ENCODE results near the gene ADORA3.

ADORA3 gene

GRCh38 chr1:111488669-111489068 is 14.8 kb downstream of the ADORA3 start:
- H3K4me3 ChIP-seq (ENCODE audit: low read length), result no peak overlapping the region
- no peaks in the 10 kb centered on the region for H3K27me3 ChIP-seq (ENCODE audit: low read depth, low read length)
- TF ChIP-seq, protein P1, sequence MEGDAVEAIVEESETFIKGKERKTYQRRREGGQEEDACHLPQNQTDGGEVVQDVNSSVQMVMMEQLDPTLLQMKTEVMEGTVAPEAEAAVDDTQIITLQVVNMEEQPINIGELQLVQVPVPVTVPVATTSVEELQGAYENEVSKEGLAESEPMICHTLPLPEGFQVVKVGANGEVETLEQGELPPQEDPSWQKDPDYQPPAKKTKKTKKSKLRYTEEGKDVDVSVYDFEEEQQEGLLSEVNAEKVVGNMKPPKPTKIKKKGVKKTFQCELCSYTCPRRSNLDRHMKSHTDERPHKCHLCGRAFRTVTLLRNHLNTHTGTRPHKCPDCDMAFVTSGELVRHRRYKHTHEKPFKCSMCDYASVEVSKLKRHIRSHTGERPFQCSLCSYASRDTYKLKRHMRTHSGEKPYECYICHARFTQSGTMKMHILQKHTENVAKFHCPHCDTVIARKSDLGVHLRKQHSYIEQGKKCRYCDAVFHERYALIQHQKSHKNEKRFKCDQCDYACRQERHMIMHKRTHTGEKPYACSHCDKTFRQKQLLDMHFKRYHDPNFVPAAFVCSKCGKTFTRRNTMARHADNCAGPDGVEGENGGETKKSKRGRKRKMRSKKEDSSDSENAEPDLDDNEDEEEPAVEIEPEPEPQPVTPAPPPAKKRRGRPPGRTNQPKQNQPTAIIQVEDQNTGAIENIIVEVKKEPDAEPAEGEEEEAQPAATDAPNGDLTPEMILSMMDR (IDR thresholded peaks at IDR 0.05; ENCODE audit: low read depth, low read length), result no peak
- TF ChIP-seq EZH2phosphoT487 (IDR thresholded peaks at IDR 0.05; ENCODE audit: low read depth), result no peak
- H2AFZ ChIP-seq (ENCODE audit: low read depth, low read length), result no peak overlapping the region
- H3K27ac ChIP-seq (ENCODE audit: low read length), result no peak overlapping the region
- no peaks in the 10 kb centered on the region for H3K9me3 ChIP-seq (ENCODE audit: insufficient read depth, low read length)
- peaks cover 5% of the 10 kb centered on the region for H3K4me1 ChIP-seq (ENCODE audit: low read length)
- H3K36me3 ChIP-seq (replicated peaks; ENCODE audit: low read depth, low read length), result no peaks in the 10 kb centered on the region
- no peak overlapping the region for H3K4me2 ChIP-seq (ENCODE audit: low read length)
- H3K79me2 ChIP-seq (ENCODE audit: low read length), result no peaks in the 10 kb centered on the region
- H4K20me1 ChIP-seq (ENCODE audit: insufficient read depth, low read length), result no peaks in the 10 kb centered on the region
- H3K9ac ChIP-seq (ENCODE audit: low read length), result no peak overlapping the region

DNA sequence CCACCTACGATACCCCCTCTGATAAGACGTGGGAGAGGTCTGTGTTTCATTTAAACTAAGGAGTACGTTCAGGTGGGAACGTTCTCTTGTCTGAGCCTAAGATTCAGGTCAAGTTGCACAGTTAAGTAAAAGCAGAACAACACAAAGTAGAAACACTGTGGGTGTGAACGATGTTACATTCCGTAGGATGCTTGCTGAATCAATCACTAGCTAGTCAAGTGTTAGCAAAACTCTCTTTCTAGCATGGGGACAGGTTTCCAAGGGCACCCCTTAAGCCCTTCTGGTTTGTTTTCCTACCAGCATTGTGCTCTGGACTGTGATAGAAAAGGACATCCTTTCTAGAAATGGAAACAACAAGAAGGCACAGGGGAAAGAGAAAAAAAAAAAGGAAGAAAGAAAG is 16.3 kb downstream of the ADORA3 start:
- Histone ChIP-seq H3K27ac (ENCODE audit: low read length) (no peak overlapping the region), H3K4me2 (ENCODE audit: low read length) (no peak overlapping the region), H3K36me3 (replicated peaks; ENCODE audit: low read depth, low read length) (no peaks in the 10 kb centered on the region), H3K4me1 (ENCODE audit: low read length) (peaks cover 10% of the 10 kb centered on the region), H3K27me3 (ENCODE audit: low read depth, low read length) (no peaks in the 10 kb centered on the region), H2AFZ (ENCODE audit: low read depth, low read length) (no peak overlapping the region), H3K4me3 (ENCODE audit: low read length) (no peak overlapping the region), H3K9ac (ENCODE audit: low read length) (no peak overlapping the region), H3K79me2 (ENCODE audit: low read length) (no peaks in the 10 kb centered on the region), H3K9me3 (ENCODE audit: insufficient read depth, low read length) (no peaks in the 10 kb centered on the region), H4K20me1 (ENCODE audit: insufficient read depth, low read length) (no peaks in the 10 kb centered on the region)
- TF ChIP-seq, protein P1 (IDR thresholded peaks at IDR 0.05; ENCODE audit: low read depth, low read length), result no peak
- TF ChIP-seq EZH2phosphoT487 (IDR thresholded peaks at IDR 0.05; ENCODE audit: low read depth), result no peak

DNA sequence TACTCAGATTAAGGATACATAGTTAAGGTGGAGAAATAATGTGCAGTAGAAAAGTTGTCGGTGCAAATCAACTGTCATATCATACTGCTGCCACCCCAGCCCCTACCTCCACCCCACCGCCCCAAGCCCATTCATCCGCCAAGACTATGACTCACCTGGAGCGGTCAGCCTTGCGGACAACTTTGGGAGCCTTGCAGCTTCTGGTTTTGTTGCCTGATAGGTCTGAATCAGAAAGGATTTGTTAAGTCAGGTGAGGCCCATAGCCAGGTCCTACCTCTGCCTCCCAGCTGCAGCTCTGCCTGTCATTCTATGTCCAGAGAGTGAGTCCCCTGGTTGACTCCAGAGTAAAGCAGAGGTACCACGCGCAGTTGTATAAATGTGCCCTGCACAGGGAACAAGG is 17.0 kb downstream of the ADORA3 start:
- Histone ChIP-seq H3K4me3 (ENCODE audit: low read length) (no peak overlapping the region), H3K4me1 (ENCODE audit: low read length) (peaks cover 16% of the 10 kb centered on the region), H3K27me3 (ENCODE audit: low read depth, low read length) (no peaks in the 10 kb centered on the region), H3K9me3 (ENCODE audit: insufficient read depth, low read length) (no peaks in the 10 kb centered on the region), H3K27ac (ENCODE audit: low read length) (no peak overlapping the region), H3K4me2 (ENCODE audit: low read length) (no peak overlapping the region), H3K79me2 (ENCODE audit: low read length) (no peaks in the 10 kb centered on the region), H4K20me1 (ENCODE audit: insufficient read depth, low read length) (no peaks in the 10 kb centered on the region), H3K9ac (ENCODE audit: low read length) (no peak overlapping the region), H2AFZ (ENCODE audit: low read depth, low read length) (no peak overlapping the region), H3K36me3 (replicated peaks; ENCODE audit: low read depth, low read length) (no peaks in the 10 kb centered on the region)
- TF ChIP-seq, protein P1 (IDR thresholded peaks at IDR 0.05; ENCODE audit: low read depth, low read length), result no peak
- TF ChIP-seq EZH2phosphoT487 (IDR thresholded peaks at IDR 0.05; ENCODE audit: low read depth), result no peak

GRCh38 chr1:111484391-111485026 is 18.9 kb downstream of the ADORA3 start:
- Histone ChIP-seq H3K27me3 (ENCODE audit: low read depth, low read length) (no peaks in the 10 kb centered on the region), H3K4me1 (ENCODE audit: low read length) (peaks cover 33% of the 10 kb centered on the region), H3K27ac (ENCODE audit: low read length) (no peak overlapping the region), H3K79me2 (ENCODE audit: low read length) (no peaks in the 10 kb centered on the region), H3K4me2 (ENCODE audit: low read length) (no peak overlapping the region), H3K9me3 (ENCODE audit: insufficient read depth, low read length) (no peaks in the 10 kb centered on the region), H3K4me3 (ENCODE audit: low read length) (no peak overlapping the region), H3K9ac (ENCODE audit: low read length) (no peak overlapping the region), H4K20me1 (ENCODE audit: insufficient read depth, low read length) (no peaks in the 10 kb centered on the region), H3K36me3 (replicated peaks; ENCODE audit: low read depth, low read length) (no peaks in the 10 kb centered on the region), H2AFZ (ENCODE audit: low read depth, low read length) (no peak overlapping the region)
- TF ChIP-seq, protein P1 (IDR thresholded peaks at IDR 0.05; ENCODE audit: low read depth, low read length), result no peak
- no peak for TF ChIP-seq EZH2phosphoT487 (IDR thresholded peaks at IDR 0.05; ENCODE audit: low read depth)

Measured in OCI-LY3 (cell line).